WTC11 (cell line): ENCODE results near the gene TMPRSS2. TPM values are rescaled to one million over a fixed set of nuclear protein-coding genes. Genes with fewer than 3 reads are reported as not detected.

Source experiments
- ATAC-seq: fragments of 200-7000 bp; cut with Tn5 transposase; 2 replicates; pipeline ENCODE4 v1.10.0; 2021; ENCODE audit warnings: mild to moderate bottlenecking, moderate library complexity
- CTCF ChIA-PET: fragments of 300-600 bp; sonication (Branson Sonifier 250); formaldehyde crosslinking; loops from one replicate; lab custom pipeline; 2021; ENCODE audit warnings: antibody characterized with exemption; lab: Charles Lee
- POLR2A ChIA-PET: fragments of 350-600 bp; sonication (Branson Sonifier 250); formaldehyde crosslinking; loops from one replicate; lab custom pipeline; 2021; ENCODE audit warnings: antibody characterized with exemption; lab: Charles Lee
- DNase-seq: peaks from one replicate; pipeline ENCODE4 v3.0.0; 2021; ENCODE audit warnings: low spot score
- H3K27ac Mint-ChIP-seq: 2 replicates; pipeline ENCODE4 v1.8.0; 2021; ENCODE audit warnings: mixed read lengths
- H3K27me3 Mint-ChIP-seq: 2 replicates; pipeline ENCODE4 v1.8.0; 2021; ENCODE audit warnings: low read depth, mild to moderate bottlenecking, moderate library complexity, mixed read lengths
- H3K36me3 Mint-ChIP-seq: 2 replicates; pipeline ENCODE4 v1.8.0; 2021; ENCODE audit warnings: mixed read lengths
- H3K4me1 Mint-ChIP-seq: 2 replicates; pipeline ENCODE4 v1.8.0; 2022; ENCODE audit warnings: mixed read lengths
- H3K4me3 Mint-ChIP-seq: 2 replicates; pipeline ENCODE4 v1.8.0; 2021; ENCODE audit warnings: mild to moderate bottlenecking, moderate library complexity, mixed read lengths
- H3K9me3 Mint-ChIP-seq: 2 replicates; pipeline ENCODE4 v1.8.0; 2021; ENCODE audit warnings: mixed read lengths
- GTF2I ChIP-seq: fragments of 250-450 bp; sonication (Bioruptor Pico); conservative IDR thresholded peaks from 2 replicates; pipeline ENCODE4 v1.4.0; 2021; ENCODE audit warnings: mild to moderate bottlenecking
- MXD4 ChIP-seq: fragments of 250-450 bp; sonication (Bioruptor Pico); IDR thresholded peaks from 2 replicates; pipeline ENCODE4 v1.8.0; 2021; ENCODE audit warnings: mild to moderate bottlenecking, moderate library complexity, borderline replicate concordance
- NR1H2 ChIP-seq: sonication (generic); formaldehyde crosslinking; IDR thresholded peaks from 2 replicates; pipeline ENCODE4 v1.9.0; 2021; ENCODE audit warnings: mild to moderate bottlenecking, moderate library complexity, missing genetic modification reagents
- PRRX2 ChIP-seq: fragments of 250-450 bp; sonication (Bioruptor Pico); IDR thresholded peaks from 2 replicates; pipeline ENCODE4 v1.8.0; 2021; ENCODE audit warnings: mild to moderate bottlenecking
- ZNF121 ChIP-seq: sonication (generic); formaldehyde crosslinking; IDR thresholded peaks from 2 replicates; pipeline ENCODE4 v1.8.0; 2023; ENCODE audit warnings: missing genetic modification reagents
- ZNF263 ChIP-seq: sonication (generic); formaldehyde crosslinking; IDR thresholded peaks from 2 replicates; pipeline ENCODE4 v1.8.1; 2022; ENCODE audit warnings: low read depth, mild to moderate bottlenecking, moderate library complexity, missing genetic modification reagents
- ZNF671 ChIP-seq: fragments of 250-450 bp; sonication (Bioruptor Pico); IDR thresholded peaks from 2 replicates; pipeline ENCODE4 v1.8.0; 2021; ENCODE audit warnings: mild to moderate bottlenecking
- total RNA-seq: library from RNA; stranded (reverse); gene quantifications from 3 replicates; pipeline ENCODE4 v1.2.3, GENCODE V29; 2021
- TF ChIP-seq, protein P1 (sequence below): fragments of 250-450 bp; sonication (Bioruptor Pico); IDR thresholded peaks from 2 replicates; pipeline ENCODE4 v1.8.0; 2021; ENCODE audit warnings: mild to moderate bottlenecking
- TF ChIP-seq, protein P2 (sequence below): fragments of 250-450 bp; sonication (Bioruptor Pico); IDR thresholded peaks from 2 replicates; pipeline ENCODE4 v1.9.0; 2021; ENCODE audit warnings: mild to moderate bottlenecking
- TF ChIP-seq, protein P3 (sequence below): sonication (generic); formaldehyde crosslinking; IDR thresholded peaks from 2 replicates; pipeline ENCODE4 v1.8.0; 2023; ENCODE audit warnings: mild to moderate bottlenecking, missing genetic modification reagents
- TF ChIP-seq, protein P4 (sequence below): fragments of 250-450 bp; sonication (Bioruptor Pico); IDR thresholded peaks from 2 replicates; pipeline ENCODE4 v1.9.0; 2021; ENCODE audit warnings: mild to moderate bottlenecking
- TF ChIP-seq, protein P5 (sequence below): sonication (generic); formaldehyde crosslinking; IDR thresholded peaks from 2 replicates; pipeline ENCODE4 v1.8.0; 2023; ENCODE audit warnings: missing genetic modification reagents, mild to moderate bottlenecking, borderline replicate concordance
- TF ChIP-seq, protein P6 (sequence below): sonication (generic); formaldehyde crosslinking; IDR thresholded peaks from 2 replicates; pipeline ENCODE4 v1.8.0; 2022; ENCODE audit warnings: mild to moderate bottlenecking, missing genetic modification reagents

Gene TMPRSS2
- total RNA-seq, 1 experiment from 2014 or later: 8.5 TPM

DNA sequence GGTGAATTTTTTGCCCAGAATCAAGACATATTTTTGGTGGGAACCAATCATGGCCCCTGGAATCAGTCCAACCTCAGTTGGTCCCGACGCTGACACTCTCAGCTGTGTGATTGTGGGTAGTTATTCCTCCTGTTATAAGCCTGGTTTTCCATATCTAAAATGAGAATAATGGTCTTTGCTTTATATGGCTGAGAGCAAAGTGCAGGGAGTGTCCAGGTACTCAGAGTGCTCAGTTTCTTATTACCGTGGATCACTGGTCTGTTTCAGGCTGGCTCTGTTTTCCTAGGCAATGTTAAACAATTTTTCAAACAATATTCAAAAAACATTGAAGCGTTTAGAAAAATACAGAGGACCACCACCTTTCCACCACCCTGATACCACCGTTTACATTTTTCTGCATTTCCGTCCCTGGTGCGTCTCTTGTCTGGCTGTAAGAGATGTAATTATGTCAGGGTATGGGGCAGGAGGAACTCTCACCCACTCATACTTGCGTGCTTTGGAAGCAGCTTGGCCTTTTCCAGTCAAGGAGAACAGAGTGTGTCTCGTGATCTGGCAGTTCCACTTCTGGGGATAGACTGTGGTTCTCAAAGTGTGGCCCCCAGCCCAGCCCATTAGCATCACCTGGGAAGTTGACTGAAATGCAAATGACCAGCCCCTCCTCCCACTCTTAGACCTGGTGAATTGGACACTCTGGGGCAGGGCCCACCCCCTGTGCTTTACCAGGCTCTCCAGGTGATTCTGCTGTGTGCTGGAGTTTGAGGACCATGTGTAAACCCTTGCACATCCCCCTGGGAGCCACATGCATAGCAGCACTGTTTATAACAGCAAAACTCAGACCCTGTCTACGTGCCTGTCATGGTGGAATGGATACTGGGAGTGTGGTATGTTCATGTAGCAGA lies 75.1 kb downstream of the TMPRSS2 start (continued):
- TF ChIP-seq ZNF263 (CRISPR knock-in tag) (no peak), GTF2I (CRISPR knock-in tag) (no peak)
- TF ChIP-seq, all 79 proteins: peak for 0

DNA sequence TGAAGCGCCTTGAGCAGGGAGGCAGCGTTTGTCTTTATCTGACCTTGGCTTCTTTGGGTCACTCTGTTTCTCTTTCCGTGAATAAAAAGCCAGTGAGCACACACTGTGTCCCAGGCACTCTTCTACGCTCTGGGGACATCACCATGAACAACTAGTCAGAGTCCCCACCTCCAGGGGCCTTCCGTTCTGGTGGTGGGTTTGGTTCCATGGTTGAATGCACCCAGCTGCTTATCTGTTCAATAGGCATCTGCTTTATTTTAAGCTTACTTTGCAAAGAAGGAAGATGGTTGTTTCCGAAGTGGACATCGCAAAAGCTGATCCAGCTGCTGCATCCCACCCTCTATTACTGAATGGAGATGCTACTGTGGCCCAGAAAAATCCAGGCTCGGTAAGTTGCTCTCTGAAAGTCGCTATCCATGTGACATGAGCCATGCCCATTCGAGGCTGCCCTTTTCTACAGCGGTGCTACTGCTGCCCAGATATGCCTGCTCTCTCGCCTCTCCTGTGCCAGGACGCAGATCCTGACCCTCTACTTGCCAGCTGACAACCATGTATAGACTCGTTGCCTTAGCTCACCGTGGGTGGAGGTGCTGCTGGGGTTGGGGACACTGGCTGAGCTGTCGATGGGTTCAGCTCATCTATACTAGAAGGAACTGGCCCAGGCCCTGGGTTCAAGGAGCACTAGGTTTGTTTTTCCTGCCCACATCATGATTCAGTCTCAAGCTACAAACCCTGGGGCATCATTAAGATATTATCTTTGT lies 76.0 kb downstream of the TMPRSS2 start:
- H3K9me3 Mint-ChIP-seq: peaks cover 19% of the 10 kb centered on the region
- H3K36me3 Mint-ChIP-seq: peaks cover 21% of the 10 kb centered on the region
- H3K27ac Mint-ChIP-seq: no peak overlapping the region
- DNase-seq (no peak), ATAC-seq (no peak)
- ChIA-PET POLR2A (no interaction called here), CTCF (interaction anchor here (1.4 kb wide), 1 partner anchor 21 kb away, joined by 3 read pairs; no protein-coding TSS in a partner anchor)
- TF ChIP-seq, protein P1, sequence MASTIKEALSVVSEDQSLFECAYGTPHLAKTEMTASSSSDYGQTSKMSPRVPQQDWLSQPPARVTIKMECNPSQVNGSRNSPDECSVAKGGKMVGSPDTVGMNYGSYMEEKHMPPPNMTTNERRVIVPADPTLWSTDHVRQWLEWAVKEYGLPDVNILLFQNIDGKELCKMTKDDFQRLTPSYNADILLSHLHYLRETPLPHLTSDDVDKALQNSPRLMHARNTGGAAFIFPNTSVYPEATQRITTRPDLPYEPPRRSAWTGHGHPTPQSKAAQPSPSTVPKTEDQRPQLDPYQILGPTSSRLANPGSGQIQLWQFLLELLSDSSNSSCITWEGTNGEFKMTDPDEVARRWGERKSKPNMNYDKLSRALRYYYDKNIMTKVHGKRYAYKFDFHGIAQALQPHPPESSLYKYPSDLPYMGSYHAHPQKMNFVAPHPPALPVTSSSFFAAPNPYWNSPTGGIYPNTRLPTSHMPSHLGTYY (CRISPR knock-in tag): no peak
- TF ChIP-seq PRRX2 (CRISPR knock-in tag) (no peak), ZNF121 (CRISPR knock-in tag) (no peak), NR1H2 (CRISPR knock-in tag) (no peak), MXD4 (no peak)
- TF ChIP-seq, protein P2, sequence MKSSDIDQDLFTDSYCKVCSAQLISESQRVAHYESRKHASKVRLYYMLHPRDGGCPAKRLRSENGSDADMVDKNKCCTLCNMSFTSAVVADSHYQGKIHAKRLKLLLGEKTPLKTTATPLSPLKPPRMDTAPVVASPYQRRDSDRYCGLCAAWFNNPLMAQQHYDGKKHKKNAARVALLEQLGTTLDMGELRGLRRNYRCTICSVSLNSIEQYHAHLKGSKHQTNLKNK: no peak
- TF ChIP-seq, protein P3, sequence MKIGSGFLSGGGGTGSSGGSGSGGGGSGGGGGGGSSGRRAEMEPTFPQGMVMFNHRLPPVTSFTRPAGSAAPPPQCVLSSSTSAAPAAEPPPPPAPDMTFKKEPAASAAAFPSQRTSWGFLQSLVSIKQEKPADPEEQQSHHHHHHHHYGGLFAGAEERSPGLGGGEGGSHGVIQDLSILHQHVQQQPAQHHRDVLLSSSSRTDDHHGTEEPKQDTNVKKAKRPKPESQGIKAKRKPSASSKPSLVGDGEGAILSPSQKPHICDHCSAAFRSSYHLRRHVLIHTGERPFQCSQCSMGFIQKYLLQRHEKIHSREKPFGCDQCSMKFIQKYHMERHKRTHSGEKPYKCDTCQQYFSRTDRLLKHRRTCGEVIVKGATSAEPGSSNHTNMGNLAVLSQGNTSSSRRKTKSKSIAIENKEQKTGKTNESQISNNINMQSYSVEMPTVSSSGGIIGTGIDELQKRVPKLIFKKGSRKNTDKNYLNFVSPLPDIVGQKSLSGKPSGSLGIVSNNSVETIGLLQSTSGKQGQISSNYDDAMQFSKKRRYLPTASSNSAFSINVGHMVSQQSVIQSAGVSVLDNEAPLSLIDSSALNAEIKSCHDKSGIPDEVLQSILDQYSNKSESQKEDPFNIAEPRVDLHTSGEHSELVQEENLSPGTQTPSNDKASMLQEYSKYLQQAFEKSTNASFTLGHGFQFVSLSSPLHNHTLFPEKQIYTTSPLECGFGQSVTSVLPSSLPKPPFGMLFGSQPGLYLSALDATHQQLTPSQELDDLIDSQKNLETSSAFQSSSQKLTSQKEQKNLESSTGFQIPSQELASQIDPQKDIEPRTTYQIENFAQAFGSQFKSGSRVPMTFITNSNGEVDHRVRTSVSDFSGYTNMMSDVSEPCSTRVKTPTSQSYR (CRISPR knock-in tag): no peak
- H3K4me1 Mint-ChIP-seq: peaks cover 25% of the 10 kb centered on the region
- H3K4me3 Mint-ChIP-seq: no peak overlapping the region
- H3K27me3 Mint-ChIP-seq: peaks cover 21% of the 10 kb centered on the region

DNA sequence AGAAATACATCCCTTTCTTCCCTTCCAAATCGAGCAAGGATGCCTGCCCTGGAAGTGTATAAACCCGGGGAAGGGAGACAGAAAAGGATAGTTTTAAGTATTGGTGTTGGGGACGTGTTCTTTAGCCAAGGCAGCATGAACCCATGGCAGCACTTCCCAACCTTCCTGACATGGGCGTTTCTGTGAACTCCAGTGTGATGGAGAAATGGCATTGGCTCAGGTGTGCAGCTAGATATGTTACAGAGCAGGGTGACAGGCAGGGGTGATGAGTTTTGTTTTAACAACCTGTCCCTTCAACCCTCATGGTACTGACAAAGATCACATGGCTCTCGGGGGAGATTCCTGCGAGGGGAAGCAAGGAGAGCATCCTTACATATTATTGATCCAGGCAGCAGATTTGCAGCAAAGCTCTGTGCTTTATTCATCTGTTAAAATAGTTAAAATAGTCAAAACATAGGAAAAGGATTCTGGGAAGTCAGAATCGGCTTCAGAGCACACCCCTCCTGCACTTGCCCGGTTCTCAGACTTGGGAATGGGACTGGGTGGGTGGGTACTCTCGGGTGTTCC lies 78.0 kb downstream of the TMPRSS2 start:
- DNase-seq: no peak
- H3K4me3 Mint-ChIP-seq: no peak overlapping the region
- no peak for ATAC-seq
- no peak overlapping the region for H3K27ac Mint-ChIP-seq
- H3K9me3 Mint-ChIP-seq: peaks cover 8% of the 10 kb centered on the region
- H3K27me3 Mint-ChIP-seq: peaks cover 40% of the 10 kb centered on the region
- peaks cover 11% of the 10 kb centered on the region for H3K36me3 Mint-ChIP-seq
- CTCF ChIA-PET: no interaction called here
- H3K4me1 Mint-ChIP-seq: peaks cover 33% of the 10 kb centered on the region
- POLR2A ChIA-PET: no interaction called here
- TF ChIP-seq, protein P4, sequence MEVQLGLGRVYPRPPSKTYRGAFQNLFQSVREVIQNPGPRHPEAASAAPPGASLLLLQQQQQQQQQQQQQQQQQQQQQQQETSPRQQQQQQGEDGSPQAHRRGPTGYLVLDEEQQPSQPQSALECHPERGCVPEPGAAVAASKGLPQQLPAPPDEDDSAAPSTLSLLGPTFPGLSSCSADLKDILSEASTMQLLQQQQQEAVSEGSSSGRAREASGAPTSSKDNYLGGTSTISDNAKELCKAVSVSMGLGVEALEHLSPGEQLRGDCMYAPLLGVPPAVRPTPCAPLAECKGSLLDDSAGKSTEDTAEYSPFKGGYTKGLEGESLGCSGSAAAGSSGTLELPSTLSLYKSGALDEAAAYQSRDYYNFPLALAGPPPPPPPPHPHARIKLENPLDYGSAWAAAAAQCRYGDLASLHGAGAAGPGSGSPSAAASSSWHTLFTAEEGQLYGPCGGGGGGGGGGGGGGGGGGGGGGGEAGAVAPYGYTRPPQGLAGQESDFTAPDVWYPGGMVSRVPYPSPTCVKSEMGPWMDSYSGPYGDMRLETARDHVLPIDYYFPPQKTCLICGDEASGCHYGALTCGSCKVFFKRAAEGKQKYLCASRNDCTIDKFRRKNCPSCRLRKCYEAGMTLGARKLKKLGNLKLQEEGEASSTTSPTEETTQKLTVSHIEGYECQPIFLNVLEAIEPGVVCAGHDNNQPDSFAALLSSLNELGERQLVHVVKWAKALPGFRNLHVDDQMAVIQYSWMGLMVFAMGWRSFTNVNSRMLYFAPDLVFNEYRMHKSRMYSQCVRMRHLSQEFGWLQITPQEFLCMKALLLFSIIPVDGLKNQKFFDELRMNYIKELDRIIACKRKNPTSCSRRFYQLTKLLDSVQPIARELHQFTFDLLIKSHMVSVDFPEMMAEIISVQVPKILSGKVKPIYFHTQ (CRISPR knock-in tag): no peak
- TF ChIP-seq, protein P5, sequence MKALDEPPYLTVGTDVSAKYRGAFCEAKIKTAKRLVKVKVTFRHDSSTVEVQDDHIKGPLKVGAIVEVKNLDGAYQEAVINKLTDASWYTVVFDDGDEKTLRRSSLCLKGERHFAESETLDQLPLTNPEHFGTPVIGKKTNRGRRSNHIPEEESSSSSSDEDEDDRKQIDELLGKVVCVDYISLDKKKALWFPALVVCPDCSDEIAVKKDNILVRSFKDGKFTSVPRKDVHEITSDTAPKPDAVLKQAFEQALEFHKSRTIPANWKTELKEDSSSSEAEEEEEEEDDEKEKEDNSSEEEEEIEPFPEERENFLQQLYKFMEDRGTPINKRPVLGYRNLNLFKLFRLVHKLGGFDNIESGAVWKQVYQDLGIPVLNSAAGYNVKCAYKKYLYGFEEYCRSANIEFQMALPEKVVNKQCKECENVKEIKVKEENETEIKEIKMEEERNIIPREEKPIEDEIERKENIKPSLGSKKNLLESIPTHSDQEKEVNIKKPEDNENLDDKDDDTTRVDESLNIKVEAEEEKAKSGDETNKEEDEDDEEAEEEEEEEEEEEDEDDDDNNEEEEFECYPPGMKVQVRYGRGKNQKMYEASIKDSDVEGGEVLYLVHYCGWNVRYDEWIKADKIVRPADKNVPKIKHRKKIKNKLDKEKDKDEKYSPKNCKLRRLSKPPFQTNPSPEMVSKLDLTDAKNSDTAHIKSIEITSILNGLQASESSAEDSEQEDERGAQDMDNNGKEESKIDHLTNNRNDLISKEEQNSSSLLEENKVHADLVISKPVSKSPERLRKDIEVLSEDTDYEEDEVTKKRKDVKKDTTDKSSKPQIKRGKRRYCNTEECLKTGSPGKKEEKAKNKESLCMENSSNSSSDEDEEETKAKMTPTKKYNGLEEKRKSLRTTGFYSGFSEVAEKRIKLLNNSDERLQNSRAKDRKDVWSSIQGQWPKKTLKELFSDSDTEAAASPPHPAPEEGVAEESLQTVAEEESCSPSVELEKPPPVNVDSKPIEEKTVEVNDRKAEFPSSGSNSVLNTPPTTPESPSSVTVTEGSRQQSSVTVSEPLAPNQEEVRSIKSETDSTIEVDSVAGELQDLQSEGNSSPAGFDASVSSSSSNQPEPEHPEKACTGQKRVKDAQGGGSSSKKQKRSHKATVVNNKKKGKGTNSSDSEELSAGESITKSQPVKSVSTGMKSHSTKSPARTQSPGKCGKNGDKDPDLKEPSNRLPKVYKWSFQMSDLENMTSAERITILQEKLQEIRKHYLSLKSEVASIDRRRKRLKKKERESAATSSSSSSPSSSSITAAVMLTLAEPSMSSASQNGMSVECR (CRISPR knock-in tag): no peak
- no peak for TF ChIP-seq ZNF671 (CRISPR knock-in tag)
- no peak for TF ChIP-seq ZNF121 (CRISPR knock-in tag)
- TF ChIP-seq, protein P6, sequence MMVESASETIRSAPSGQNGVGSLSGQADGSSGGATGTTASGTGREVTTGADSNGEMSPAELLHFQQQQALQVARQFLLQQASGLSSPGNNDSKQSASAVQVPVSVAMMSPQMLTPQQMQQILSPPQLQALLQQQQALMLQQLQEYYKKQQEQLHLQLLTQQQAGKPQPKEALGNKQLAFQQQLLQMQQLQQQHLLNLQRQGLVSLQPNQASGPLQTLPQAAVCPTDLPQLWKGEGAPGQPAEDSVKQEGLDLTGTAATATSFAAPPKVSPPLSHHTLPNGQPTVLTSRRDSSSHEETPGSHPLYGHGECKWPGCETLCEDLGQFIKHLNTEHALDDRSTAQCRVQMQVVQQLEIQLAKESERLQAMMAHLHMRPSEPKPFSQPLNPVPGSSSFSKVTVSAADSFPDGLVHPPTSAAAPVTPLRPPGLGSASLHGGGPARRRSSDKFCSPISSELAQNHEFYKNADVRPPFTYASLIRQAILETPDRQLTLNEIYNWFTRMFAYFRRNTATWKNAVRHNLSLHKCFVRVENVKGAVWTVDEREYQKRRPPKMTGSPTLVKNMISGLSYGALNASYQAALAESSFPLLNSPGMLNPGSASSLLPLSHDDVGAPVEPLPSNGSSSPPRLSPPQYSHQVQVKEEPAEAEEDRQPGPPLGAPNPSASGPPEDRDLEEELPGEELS (CRISPR knock-in tag): no peak
